ENCODE results near the gene BTBD9. TPM values are rescaled to one million over a fixed set of nuclear protein-coding genes. Genes with fewer than 3 reads are reported as not detected.

BTBD9 gene
- total RNA-seq, 1 experiment from 2014 or later = 8.9 TPM

- Histone ChIP-seq H2BK12ac (ENCODE audit: insufficient read length, low read depth, low read length) (no peak overlapping the region), H3K56ac (ENCODE audit: insufficient read length, low read depth, low read length) (no peak overlapping the region), H4K20me1 (ENCODE audit: control insufficient read depth, insufficient read depth, insufficient read length) (no peaks in the 10 kb centered on the region), H2BK20ac (ENCODE audit: low read depth, low read length, poor library complexity, severe bottlenecking) (no peak overlapping the region), H3K9ac (ENCODE audit: extremely low read depth, insufficient read length, low read length) (no peak overlapping the region), H3K4me1 (ENCODE audit: insufficient read depth, low read length) (no peaks in the 10 kb centered on the region), H4K8ac (replicated peaks; ENCODE audit: insufficient read length, low read depth, low read length) (no peak overlapping the region), H3K14ac (ENCODE audit: insufficient read depth, low read length) (no peak overlapping the region), H2BK5ac (ENCODE audit: insufficient read length, low read length) (no peak overlapping the region), H3K23me2 (ENCODE audit: insufficient read length, low read depth, low read length, poor library complexity, severe bottlenecking) (no peaks in the 10 kb centered on the region), H3K18ac (ENCODE audit: insufficient read length, low read depth, low read length) (no peak overlapping the region), H3K79me1 (ENCODE audit: insufficient read depth, low read depth, low read length, poor library complexity, severe bottlenecking) (no peaks in the 10 kb centered on the region), H2BK120ac (ENCODE audit: low read depth, low read length, poor library complexity, severe bottlenecking) (no peak overlapping the region), H3K4ac (ENCODE audit: low read depth, low read length) (no peak overlapping the region), H3K4me2 (ENCODE audit: insufficient read depth, insufficient read length, low read length) (no peak overlapping the region), H4K91ac (ENCODE audit: insufficient read length, low read depth, low read length) (no peak overlapping the region), H2AFZ (ENCODE audit: low read length) (no peak overlapping the region), H3K9me3 (ENCODE audit: control insufficient read depth, low read depth, low read length) (no peaks in the 10 kb centered on the region), H3K27ac (ENCODE audit: insufficient read length, low read depth, low read length) (no peak overlapping the region), H2AK5ac (ENCODE audit: insufficient read length, low read length) (no peak overlapping the region), H3K27me3 (ENCODE audit: insufficient read depth, low read length) (no peaks in the 10 kb centered on the region), H3K79me2 (ENCODE audit: insufficient read depth, low read length) (no peaks in the 10 kb centered on the region), H4K5ac (ENCODE audit: insufficient read length, low read depth, low read length) (no peak overlapping the region), H3K23ac (ENCODE audit: insufficient read length, low read depth, low read length) (no peak overlapping the region), H2BK15ac (ENCODE audit: low read depth, low read length) (no peak overlapping the region), H3T11ph (ENCODE audit: low read length) (no peak overlapping the region)
- Mint-ChIP-seq H3K36me3 (ENCODE audit: insufficient read depth in 1 of 3, low read depth in 3 of 3) (no peaks in the 10 kb centered on the region), H3K27ac (no peak overlapping the region), H3K4me3 (no peak overlapping the region), H3K27me3 (ENCODE audit: low read depth) (no peaks in the 10 kb centered on the region), H3K4me1 (no peaks in the 10 kb centered on the region), H3K9me3 (no peaks in the 10 kb centered on the region)
- no peak for DNase-seq
- WGBS (ENCODE audit: extremely low coverage, insufficient read length, low lambda C conversion rate) = no CpG with 5 or more reads among the region's 3 CpGs
- no peak for TF ChIP-seq CTCF (conservative IDR thresholded peaks at IDR 0.05)
Observed at GRCh38 chr6:38552121-38552520, 87.6 kb downstream of the BTBD9 start.

All from H9 (cell line).